A549 (cell line): ENCODE measurements around the gene AHI1. TPM values are rescaled to one million over a fixed set of nuclear protein-coding genes. Genes with fewer than 3 reads are reported as not detected.

Experiments
- ATAC-seq, 2 experiments: fragments of 200-7000 bp in 1 of 2; fragments of >200 bp in 1 of 2; cut with Nextera tagmentation in 1 of 2; cut with Tn5 transposase in 1 of 2; 3 replicates each; pipeline versions ENCODE4 v1.8.0 to v1.9.1; 2018 to 2020; ENCODE audit warnings: mild to moderate bottlenecking in 1 of 2, moderate library complexity in 1 of 2
- CTCF ChIA-PET: fragments of 300-600 bp; sonication (Branson Sonifier 250); formaldehyde crosslinking; extraction: SDS; loops from one replicate; lab custom pipeline; 2021; ENCODE audit warnings: antibody characterized with exemption, inconsistent platforms; lab: Yijun Ruan, JAX
- POLR2A ChIA-PET: fragments of 350-600 bp; formaldehyde crosslinking; extraction: SDS; loops from one replicate; lab custom pipeline; 2021; ENCODE audit warnings: antibody characterized with exemption, inconsistent platforms; lab: Yijun Ruan, JAX
- DNase-seq, 2 experiments: peaks; one replicate each; pipeline versions ENCODE4 v3.0.0 to v3.0.0-alpha.2; 2011 to 2016; ENCODE audit warnings: low read depth in 1 of 2, low spot score in 1 of 2
- FAIRE-seq: peaks from 2 replicates; lab custom pipeline; 2011; peaks lifted over from hg19 to GRCh38; lab: Jason Lieb, UNC
- H3K27ac ChIP-seq, 2 experiments: fragments of >200 bp; sonication (Bioruptor Twin); formaldehyde crosslinking; 3 replicates each; pipeline ENCODE4 v1.5.1; 2016 to 2017
- H3K4me1 ChIP-seq: fragments of >200 bp; sonication (Bioruptor Twin); formaldehyde crosslinking; 3 replicates; pipeline ENCODE4 v1.6.1; 2016
- H3K4me2 ChIP-seq: fragments of >200 bp; sonication (Bioruptor Twin); formaldehyde crosslinking; 3 replicates; pipeline ENCODE4 v1.6.1; 2016
- H3K4me3 ChIP-seq: fragments of >200 bp; sonication (Bioruptor Twin); formaldehyde crosslinking; 3 replicates; pipeline ENCODE4 v1.5.1; 2016
- H3K9me3 ChIP-seq: fragments of >200 bp; sonication (Bioruptor Twin); formaldehyde crosslinking; 3 replicates; pipeline ENCODE4 v1.6.1; 2016
- BCL3 ChIP-seq: fragments of >200 bp; sonication (Bioruptor Twin); formaldehyde crosslinking; IDR thresholded peaks from 3 replicates; pipeline ENCODE4 v1.6.1; 2016
- CBX8 ChIP-seq: fragments of 200-600 bp; sonication (generic); IDR thresholded peaks from 2 replicates; pipeline ENCODE4 v1.6.1; 2016
- CTCF ChIP-seq: fragments of >200 bp; sonication (Bioruptor Twin); formaldehyde crosslinking; IDR thresholded peaks from 3 replicates; pipeline ENCODE4 v1.5.1; 2016
- EHF ChIP-seq: fragments of 250-450 bp; sonication (Bioruptor Pico); IDR thresholded peaks from 2 replicates; pipeline ENCODE4 v1.5.0; 2020; ENCODE audit warnings: mild to moderate bottlenecking
- FOXS1 ChIP-seq: fragments of 250-450 bp; sonication (Bioruptor Pico); IDR thresholded peaks from 2 replicates; pipeline ENCODE4 v1.5.0; 2020; ENCODE audit warnings: mild to moderate bottlenecking, moderate library complexity
- GATA3 ChIP-seq: IDR thresholded peaks from 2 replicates; pipeline ENCODE4 v1.6.1; 2012; ENCODE audit warnings: borderline replicate concordance
- HMGXB4 ChIP-seq: fragments of 250-450 bp; sonication (Bioruptor Pico); IDR thresholded peaks from 2 replicates; pipeline ENCODE4 v1.5.0; 2021; ENCODE audit warnings: mild to moderate bottlenecking, moderate library complexity, borderline replicate concordance
- HOXA7 ChIP-seq: fragments of 250-450 bp; sonication (Bioruptor Pico); IDR thresholded peaks from 2 replicates; pipeline ENCODE4 v1.5.0; 2020; ENCODE audit warnings: mild to moderate bottlenecking, moderate library complexity
- JUNB ChIP-seq: fragments of >200 bp; sonication (Bioruptor Twin); formaldehyde crosslinking; IDR thresholded peaks from 2 replicates; pipeline ENCODE4 v1.6.1; 2016
- KDM1A ChIP-seq: fragments of 200-600 bp; sonication (generic); IDR thresholded peaks from 2 replicates; pipeline ENCODE4 v1.6.1; 2016; ENCODE audit warnings: low read depth, mild to moderate bottlenecking
- NR3C1 ChIP-seq: fragments of >200 bp; sonication (Bioruptor Twin); formaldehyde crosslinking; IDR thresholded peaks from 3 replicates; pipeline ENCODE4 v1.6.1; 2017
- POLR2AphosphoS2 ChIP-seq: conservative IDR thresholded peaks from 2 replicates; pipeline ENCODE4 v1.6.1; 2012; ENCODE audit warnings: low read length, improper control_type of control experiment, inconsistent platforms
- RAD21 ChIP-seq, 2 experiments: fragments of >200 bp in 1 of 2; sonication (Bioruptor Twin) in 1 of 2; formaldehyde crosslinking in 1 of 2; IDR thresholded peaks in 1 of 2; conservative IDR thresholded peaks in 1 of 2; 2 replicates in 1 of 2; 3 replicates in 1 of 2; pipeline ENCODE4 v1.6.1; 2012 to 2018; ENCODE audit warnings: inconsistent platforms in 1 of 2
- RCOR1 ChIP-seq: fragments of 150-350 bp; IDR thresholded peaks from 2 replicates; pipeline ENCODE4 v1.6.1; 2014; ENCODE audit warnings: antibody characterized with exemption, low read length, low read depth
- REST ChIP-seq: fragments of 200-600 bp; sonication (generic); IDR thresholded peaks from 2 replicates; pipeline ENCODE4 v1.6.1; 2016; ENCODE audit warnings: antibody characterized with exemption, mild to moderate bottlenecking, moderate library complexity
- RNF2 ChIP-seq: fragments of 200-600 bp; sonication (generic); IDR thresholded peaks from 2 replicates; pipeline ENCODE4 v1.6.1; 2016; ENCODE audit warnings: low read depth, mild to moderate bottlenecking, antibody characterized with exemption, moderate library complexity, borderline replicate concordance
- SMC3 ChIP-seq: fragments of >200 bp; sonication (Bioruptor Twin); formaldehyde crosslinking; IDR thresholded peaks from 3 replicates; pipeline ENCODE4 v1.6.1; 2018; ENCODE audit warnings: inconsistent platforms
- SREBF2 ChIP-seq: fragments of 450-650 bp; IDR thresholded peaks from 2 replicates; pipeline ENCODE4 v1.6.1; 2014; ENCODE audit warnings: mild to moderate bottlenecking, moderate library complexity
- ZC3H11A ChIP-seq: fragments of 450-650 bp; IDR thresholded peaks from 2 replicates; pipeline ENCODE4 v1.6.1; 2014; ENCODE audit warnings: antibody characterized with exemption, mild to moderate bottlenecking
- ZNF302 ChIP-seq: fragments of 250-450 bp; sonication (Bioruptor Pico); IDR thresholded peaks from 2 replicates; pipeline ENCODE4 v1.9.0; 2021; ENCODE audit warnings: inconsistent platforms, mild to moderate bottlenecking, moderate library complexity
- WGBS: methylation state at CpG from one replicate; pipeline ENCODE4 v1.1.6; 2017; ENCODE audit errors: missing lambda C conversion rate; 5-methylcytosine and 5-hydroxymethylcytosine counted together
- polyA plus RNA-seq, 4 experiments: library from polyadenylated mRNA; depleted of rRNA in 3 of 4; stranded (reverse); fragments of >200 nt; fragmentation: RNase III in 1 of 4; extraction: RNeasy Plus Mini Kit Qiagen cat#74134 plus additional on column Dnase treatment in 1 of 4; gene quantifications; 2 replicates in 3 of 4; 3 replicates in 1 of 4; pipeline ENCODE4 v1.2.3, GENCODE V29; 2011 to 2017

The AHI1 gene
- polyA plus RNA-seq, 2 of the 4 experiments (the other 2 are of a cell fraction) = 24.7 to 50.8 TPM

- H3K27ac ChIP-seq = no peak overlapping the region
- FAIRE-seq = peak; percentile 84
- 0 out of 3 replicates have a peak, but pooled peaks cover 6% of the 10 kb centered on the region for H3K4me1 ChIP-seq
- TF ChIP-seq CTCF (peak; percentile 63), SMC3 (peak; percentile 50), REST (no peak), POLR2AphosphoS2 (no peak), RAD21 (conservative IDR thresholded peaks at IDR 0.05 in 1 of 2, IDR thresholded peaks at IDR 0.05 in 1 of 2) (peak; percentile 62 to 64)
- TF ChIP-seq, all 56 proteins: peak for 3
- ATAC-seq = peak; percentile 76 to 77; a peak in 4 of 6 replicates
- no peak overlapping the region for H3K4me3 ChIP-seq
- ChIA-PET POLR2A (no interaction called here), CTCF (interaction anchor here (0.6 to 3.3 kb wide), 9 partner anchors 10 to 346 kb away, joined by 3 to 12 read pairs (median 4); no protein-coding TSS in a partner anchor)
- no peaks in the 10 kb centered on the region for H3K9me3 ChIP-seq
- H3K4me2 ChIP-seq = no peak overlapping the region
- peak; percentile 8 to 23 for DNase-seq
- WGBS = 0% methylated on average over 2 of the region's 2 CpGs
These were observed 73.9 kb downstream of the AHI1 start for GRCh38 chr6:135423649-135424128.

- DNase-seq (no peak), ATAC-seq (no peak), FAIRE-seq (no peak)
- H3K4me2 ChIP-seq = no peak overlapping the region
- H3K27ac ChIP-seq = no peak overlapping the region
- no peak for TF ChIP-seq RNF2
- no peak for TF ChIP-seq RCOR1
- no peak for TF ChIP-seq HOXA7 (CRISPR knock-in tag)
- no peak for TF ChIP-seq POLR2AphosphoS2
- TF ChIP-seq NR3C1 = no peak
- 97% methylated on average over 2 of the region's 2 CpGs for WGBS
- ChIA-PET CTCF (interaction anchor here (1.0 kb wide), 1 partner anchor 288 kb away, joined by 3 read pairs; no protein-coding TSS in a partner anchor), POLR2A (no interaction called here)
- peaks cover 6% of the 10 kb centered on the region; the same call in 2 of the 3 replicates for H3K4me1 ChIP-seq
- no peaks in the 10 kb centered on the region for H3K9me3 ChIP-seq
- no peak overlapping the region for H3K4me3 ChIP-seq
These were observed 78.4 kb downstream of the AHI1 start for GRCh38 chr6:135419162-135419561.

- FAIRE-seq (no peak), DNase-seq (no peak), ATAC-seq (no peak)
- ChIA-PET POLR2A (no interaction called here), CTCF (interaction anchor here (0.8 kb wide), 1 partner anchor 274 kb away, joined by 4 read pairs; no protein-coding TSS in a partner anchor)
- Histone ChIP-seq H3K9me3 (no peaks in the 10 kb centered on the region), H3K4me2 (no peak overlapping the region), H3K4me1 (peaks cover 10% of the 10 kb centered on the region), H3K4me3 (no peak overlapping the region), H3K27ac (no peak overlapping the region)
- 92% methylated on average over 3 of the region's 3 CpGs for WGBS
- TF ChIP-seq RCOR1 (no peak), GATA3 (no peak), ZNF302 (CRISPR knock-in tag) (no peak), CBX8 (no peak), HOXA7 (CRISPR knock-in tag) (no peak), SREBF2 (no peak), CTCF (no peak), KDM1A (no peak), EHF (CRISPR knock-in tag) (no peak), JUNB (no peak), HMGXB4 (no peak), FOXS1 (CRISPR knock-in tag) (no peak), ZC3H11A (no peak), BCL3 (no peak)
These were observed 79.3 kb downstream of the AHI1 start for GRCh38 chr6:135418040-135418760.
